CD14-positive monocyte (primary cell): ENCODE measurements around the gene TMEM109. TPM values are rescaled to one million over a fixed set of nuclear protein-coding genes. Genes with fewer than 3 reads are reported as not detected.

Experiments
- DNase-seq, 3 donors: peaks; one replicate each; pipeline ENCODE4 v3.0.0-alpha.2; 2011 to 2022
- H2AFZ ChIP-seq: 2 replicates; pipeline ENCODE4 v1.6.0; 2012; ENCODE audit warnings: mild to moderate bottlenecking, low read depth, low read length, inconsistent platforms; ENCODE audit not compliant: insufficient read depth, poor library complexity, severe bottlenecking
- H3K27ac ChIP-seq, 2 donors: 1 replicate in 1 of 2; 2 replicates in 1 of 2; pipeline ENCODE4 v1.5.1; 2012 to 2013; ENCODE audit warnings: low read length in 2 of 2, control low read depth in 1 of 2, inconsistent platforms in 1 of 2, low read depth in 1 of 2, mild to moderate bottlenecking in 1 of 2
- H3K27me3 ChIP-seq, 2 donors: one replicate each; pipeline versions ENCODE4 v1.6.0 to v1.6.1; 2011 to 2013; ENCODE audit warnings: low read length in 2 of 2; ENCODE audit not compliant: control insufficient read depth in 2 of 2, insufficient read depth in 2 of 2
- H3K36me3 ChIP-seq, 2 donors: replicated peaks in 1 of 2; 1 replicate in 1 of 2; 2 replicates in 1 of 2; pipeline versions ENCODE4 v1.5.1 to v1.6.1; 2012 to 2013; ENCODE audit warnings: low read length in 2 of 2, control low read depth in 1 of 2, inconsistent platforms in 1 of 2, mild to moderate bottlenecking in 1 of 2; ENCODE audit not compliant: insufficient read depth in 2 of 2, control insufficient read depth in 1 of 2
- H3K4me1 ChIP-seq, 2 donors: 1 replicate in 1 of 2; 2 replicates in 1 of 2; pipeline versions ENCODE4 v1.5.1 to v1.6.1; 2012 to 2013; ENCODE audit warnings: low read length in 2 of 2, control low read depth in 1 of 2, inconsistent platforms in 1 of 2, mild to moderate bottlenecking in 1 of 2, moderate library complexity in 1 of 2; ENCODE audit not compliant: insufficient read depth in 2 of 2, control insufficient read depth in 1 of 2
- H3K4me2 ChIP-seq: replicated peaks from 2 replicates; pipeline ENCODE3; 2012; ENCODE audit warnings: low read length, moderate library complexity, mild to moderate bottlenecking; ENCODE audit not compliant: poor library complexity, severe bottlenecking; ENCODE audit errors: extremely low read depth
- H3K4me3 ChIP-seq, 3 experiments: fragments of 200-600 bp in 1 of 3; sonication (generic) in 1 of 3; replicated peaks in 1 of 3; 1 replicate in 2 of 3; 2 replicates in 1 of 3; pipeline ENCODE4 v1.5.1; 2011 to 2013; ENCODE audit warnings: low read length in 3 of 3, mild to moderate bottlenecking in 3 of 3, control low read depth in 2 of 3, low read depth in 2 of 3, inconsistent platforms in 1 of 3, moderate library complexity in 1 of 3
- H3K79me2 ChIP-seq: 2 replicates; pipeline ENCODE4 v1.6.0; 2012; ENCODE audit warnings: mild to moderate bottlenecking, control low read depth, inconsistent platforms, low read length, moderate library complexity; ENCODE audit not compliant: insufficient read depth
- H3K9ac ChIP-seq: 2 replicates; pipeline ENCODE4 v1.6.0; 2017; ENCODE audit warnings: low read length, mild to moderate bottlenecking; ENCODE audit not compliant: insufficient read depth, poor library complexity, severe bottlenecking
- H3K9me3 ChIP-seq, 2 donors: replicated peaks in 1 of 2; 1 replicate in 1 of 2; 2 replicates in 1 of 2; pipeline versions ENCODE4 v1.5.1 to v1.6.1; 2012 to 2013; ENCODE audit warnings: low read length in 2 of 2, control low read depth in 1 of 2; ENCODE audit not compliant: control insufficient read depth in 1 of 2, insufficient read depth in 1 of 2
- H4K20me1 ChIP-seq: 2 replicates; pipeline ENCODE4 v1.6.0; 2012; ENCODE audit warnings: mild to moderate bottlenecking, low read length, control low read depth, moderate library complexity; ENCODE audit not compliant: insufficient read depth
- H3K27ac Mint-ChIP-seq, 7 donors: one replicate each; pipeline ENCODE4 v1.8.0; 2020; ENCODE audit warnings: mild to moderate bottlenecking in 7 of 7, mixed read lengths in 7 of 7, moderate library complexity in 6 of 7, inconsistent platforms in 2 of 7
- H3K27me3 Mint-ChIP-seq, 3 donors: one replicate each; pipeline ENCODE4 v1.8.0; 2021 to 2022; ENCODE audit warnings: low read depth in 3 of 3, mild to moderate bottlenecking in 3 of 3, mixed read lengths in 3 of 3, moderate library complexity in 3 of 3, inconsistent platforms in 1 of 3
- H3K36me3 Mint-ChIP-seq, 2 donors: one replicate each; pipeline ENCODE4 v1.8.0; 2020; ENCODE audit warnings: mixed read lengths in 2 of 2, inconsistent platforms in 1 of 2, mild to moderate bottlenecking in 1 of 2
- H3K4me1 Mint-ChIP-seq: one replicate; pipeline ENCODE4 v1.8.0; 2020; ENCODE audit warnings: mild to moderate bottlenecking, mixed read lengths
- H3K4me3 Mint-ChIP-seq, 2 donors: one replicate each; pipeline ENCODE4 v1.8.0; 2020; ENCODE audit warnings: mild to moderate bottlenecking in 2 of 2, mixed read lengths in 2 of 2, moderate library complexity in 1 of 2
- H3K9me3 Mint-ChIP-seq, 7 donors: one replicate each; pipeline ENCODE4 v1.8.0; 2020 to 2022; ENCODE audit warnings: mixed read lengths in 7 of 7, mild to moderate bottlenecking in 6 of 7, moderate library complexity in 6 of 7, inconsistent platforms in 2 of 7
- CTCF ChIP-seq: fragments of 200-600 bp; IDR thresholded peaks from one replicate; pipeline ENCODE4 v1.8.0; 2022; ENCODE audit warnings: antibody characterized with exemption, mild to moderate bottlenecking
- WGBS: methylation state at CpG from one replicate; pipeline ENCODE4 v1.1.5; 2013; ENCODE audit warnings: missing lambda C conversion rate; ENCODE audit not compliant: insufficient coverage; 5-methylcytosine and 5-hydroxymethylcytosine counted together
- intact Hi-C, 2 donors: fragments of 100-400 bp; cut with micrococcal nuclease; formaldehyde crosslinking; loops; one replicate each; pipeline versions ENCODE4 v1.15.0 to v1.15.1; 2023
- polyA plus RNA-seq, 3 donors: library from polyadenylated mRNA; depleted of rRNA in 1 of 3; unstranded in 2 of 3; stranded (reverse) in 1 of 3; fragments of 300-500 nt in 2 of 3; fragments of >200 nt in 1 of 3; fragmentation: Illumina TruSeq in 2 of 3; gene quantifications; 1 replicate in 2 of 3; 2 replicates in 1 of 3; pipeline ENCODE4 v1.2.3, GENCODE V29; 2012 to 2021

TMEM109 gene
- polyA plus RNA-seq, 3 donors, result 22.7 to 112 (median 110) TPM

GRCh38 chr11:60971520-60971919 lies 57.6 kb downstream of the TMEM109 start, which contains the start of gene CD6:
Gene CD6 (plus strand): TSS chr11:60971680. CDS start chr11:60971866, 186 bp downstream.
- intact Hi-C loops, result no loop called here
- no peak for DNase-seq
- H3K36me3 ChIP-seq, result no peaks in the 10 kb centered on the region
- Mint-ChIP-seq H3K27me3 (peaks cover 26 to 43% (median 31%) of the 10 kb centered on the region in 3 donors), H3K4me3 (peak within 1 kb of the TSS; percentile 57 to 64), H3K9me3 (peaks cover 0 to 16% (median 10%) of the 10 kb centered on the region in 7 donors), H3K4me1 (peaks cover 26% of the 10 kb centered on the region), H3K36me3 (no peaks in the 10 kb centered on the region), H3K27ac (no peak within 1 kb of the TSS)
- H3K4me1 ChIP-seq, result peaks cover 0 to 10% of the 10 kb centered on the region in 2 donors
- TF ChIP-seq CTCF, result no peak
- peaks cover 0 to 19% of the 10 kb centered on the region in 2 donors for H3K27me3 ChIP-seq
- H3K9me3 ChIP-seq, result peaks cover 7 to 8% of the 10 kb centered on the region in 2 donors
- H3K4me3 ChIP-seq, result no peak within 1 kb of the TSS
- H2AFZ ChIP-seq, result no peak within 1 kb of the TSS
- H3K27ac ChIP-seq, result no peak within 1 kb of the TSS
- WGBS, result 16% methylated on average over 15 of the region's 16 CpGs
- H3K79me2 ChIP-seq, result no peaks in the 10 kb centered on the region
- no peaks in the 10 kb centered on the region for H4K20me1 ChIP-seq
- no peak within 1 kb of the TSS for H3K4me2 ChIP-seq
- no peak within 1 kb of the TSS for H3K9ac ChIP-seq

- TF ChIP-seq CTCF, result no peak
- no peak overlapping the region for H3K4me2 ChIP-seq
- Mint-ChIP-seq H3K27ac (no peak overlapping the region), H3K4me3 (peak overlapping the region; percentile 22 to 57), H3K9me3 (peaks cover 0 to 16% (median 10%) of the 10 kb centered on the region in 7 donors), H3K4me1 (peaks cover 17% of the 10 kb centered on the region), H3K27me3 (peaks cover 25 to 37% (median 28%) of the 10 kb centered on the region in 3 donors), H3K36me3 (no peaks in the 10 kb centered on the region)
- H3K9ac ChIP-seq, result no peak overlapping the region
- peaks cover 0 to 5% of the 10 kb centered on the region in 2 donors for H3K4me1 ChIP-seq
- H3K79me2 ChIP-seq, result no peaks in the 10 kb centered on the region
- H3K9me3 ChIP-seq, result peaks cover 7 to 8% of the 10 kb centered on the region in 2 donors
- intact Hi-C loops, result no loop called here
- H3K36me3 ChIP-seq, result no peaks in the 10 kb centered on the region
- no peak for DNase-seq
- H2AFZ ChIP-seq, result no peak overlapping the region
- H4K20me1 ChIP-seq, result no peaks in the 10 kb centered on the region
- H3K27ac ChIP-seq, result no peak overlapping the region
- H3K27me3 ChIP-seq, result peaks cover 0 to 19% of the 10 kb centered on the region in 2 donors
- WGBS, result 82% methylated on average over 14 of the region's 15 CpGs
- no peak overlapping the region for H3K4me3 ChIP-seq
These were observed 58.4 kb downstream of the TMEM109 start for GRCh38 chr11:60972182-60973030.

Other genes starting within 250 kb of the TMEM109 start
- gene MS4A8, start 214.5 kb upstream of the TMEM109 start, polyA plus RNA-seq, result not detected
- not detected for gene MS4A18, start 189.4 kb upstream of the TMEM109 start, polyA plus RNA-seq
- not detected for gene MS4A15, start 157.3 kb upstream of the TMEM109 start, polyA plus RNA-seq
- gene MS4A10, start 128.8 kb upstream of the TMEM109 start, polyA plus RNA-seq, result not detected
- gene CCDC86, start 72.0 kb upstream of the TMEM109 start, polyA plus RNA-seq, result 10 to 100 TPM in 1 of 3 donors, 1 to 10 TPM in 2; 7.2 to 10.2 (median 8.3) TPM
- under 1 TPM; 0.32 to 0.65 (median 0.46) TPM for gene PTGDR2, start 58.2 kb upstream of the TMEM109 start, polyA plus RNA-seq
- gene ZP1, start 46.6 kb upstream of the TMEM109 start, polyA plus RNA-seq, result under 1 TPM in 2 of 3 donors, not detected in 1; 0.09 to 0.40 TPM
- 10 to 100 TPM in 2 of 3 donors, 1 to 10 TPM in 1; 7.8 to 33.2 (median 12.2) TPM for gene PRPF19, start 7.6 kb upstream of the TMEM109 start, polyA plus RNA-seq
- under 1 TPM; 0.01 to 0.31 (median 0.21) TPM for gene TMEM132A, start 10.3 kb downstream of the TMEM109 start, polyA plus RNA-seq
- 100 to 1,000 TPM in 1 of 3 donors, 10 to 100 TPM in 2; 27.1 to 121 (median 35.0) TPM for gene SLC15A3, start 38.0 kb downstream of the TMEM109 start, polyA plus RNA-seq
- gene CD6, start 57.5 kb downstream of the TMEM109 start, polyA plus RNA-seq, result under 1 TPM; 0.09 to 0.39 (median 0.39) TPM
- gene CD5, start 188.3 kb downstream of the TMEM109 start, polyA plus RNA-seq, result under 1 TPM in 2 of 3 donors, not detected in 1; 0.34 to 0.61 TPM
- gene VPS37C, start 247.3 kb downstream of the TMEM109 start, polyA plus RNA-seq, result 10 to 100 TPM in 1 of 3 donors, 1 to 10 TPM in 2; 1.9 to 25.1 (median 3.8) TPM